Natural killer cell (primary cell): ENCODE measurements around the gene ARID5B. TPM values are rescaled to one million over a fixed set of nuclear protein-coding genes. Genes with fewer than 3 reads are reported as not detected.

Experiments
- ATAC-seq, 3 donors: fragments of 150-1000 bp in 2 of 3; fragments of 200-7000 bp in 1 of 3; cut with Tn5 transposase; 1 replicate in 1 of 3; 2 replicates in 2 of 3; pipeline ENCODE4 v1.10.0; 2021; ENCODE audit warnings: mild to moderate bottlenecking in 2 of 3, moderate library complexity in 2 of 3
- DNase-seq, 2 donors: peaks; one replicate each; pipeline versions ENCODE4 v3.0.0 to v3.0.0-alpha.2; 2013 to 2021; ENCODE audit warnings: mixed read lengths in 1 of 2
- H3K27ac ChIP-seq: one replicate; pipeline ENCODE4 v1.5.1; 2013; ENCODE audit warnings: mild to moderate bottlenecking, low read length
- H3K27me3 ChIP-seq: one replicate; pipeline ENCODE4 v1.6.1; 2013; ENCODE audit warnings: low read length; ENCODE audit not compliant: control insufficient read depth, insufficient read depth
- H3K36me3 ChIP-seq: one replicate; pipeline ENCODE4 v1.6.1; 2013; ENCODE audit warnings: low read length; ENCODE audit not compliant: control insufficient read depth, insufficient read depth
- H3K4me1 ChIP-seq: one replicate; pipeline ENCODE4 v1.6.1; 2013; ENCODE audit warnings: low read length; ENCODE audit not compliant: control insufficient read depth, insufficient read depth
- H3K4me3 ChIP-seq: one replicate; pipeline ENCODE4 v1.5.1; 2013; ENCODE audit warnings: low read length
- H3K9me3 ChIP-seq: one replicate; pipeline ENCODE4 v1.6.1; 2013; ENCODE audit warnings: low read length; ENCODE audit not compliant: control insufficient read depth, insufficient read depth
- H3K27ac Mint-ChIP-seq, 2 donors: one replicate each; pipeline ENCODE4 v1.8.0; 2022; ENCODE audit warnings: mild to moderate bottlenecking in 2 of 2, mixed read lengths in 2 of 2, moderate library complexity in 1 of 2
- H3K27me3 Mint-ChIP-seq, 2 donors: one replicate each; pipeline ENCODE4 v1.8.0; 2022; ENCODE audit warnings: low read depth in 2 of 2, mixed read lengths in 2 of 2
- H3K36me3 Mint-ChIP-seq: one replicate; pipeline ENCODE4 v1.8.0; 2022; ENCODE audit warnings: mixed read lengths
- H3K4me1 Mint-ChIP-seq, 2 donors: one replicate each; pipeline ENCODE4 v1.8.0; 2022; ENCODE audit warnings: mixed read lengths in 2 of 2
- H3K4me3 Mint-ChIP-seq: one replicate; pipeline ENCODE4 v1.8.0; 2022; ENCODE audit warnings: mild to moderate bottlenecking, moderate library complexity, mixed read lengths
- H3K9me3 Mint-ChIP-seq, 2 donors: one replicate each; pipeline ENCODE4 v1.8.0; 2022; ENCODE audit warnings: mixed read lengths in 2 of 2
- CTCF ChIP-seq: fragments of 200-600 bp; IDR thresholded peaks from one replicate; pipeline ENCODE4 v1.8.0; 2022; ENCODE audit warnings: antibody characterized with exemption
- WGBS: methylation state at CpG from one replicate; pipeline ENCODE4 v1.1.7; 2013; ENCODE audit warnings: missing lambda C conversion rate; ENCODE audit not compliant: insufficient coverage; 5-methylcytosine and 5-hydroxymethylcytosine counted together
- intact Hi-C: fragments of 100-400 bp; cut with micrococcal nuclease; formaldehyde crosslinking; loops from one replicate; pipeline ENCODE4 v1.14.2; 2022
- total RNA-seq, 4 donors: library from RNA; stranded (reverse); fragments of 120-200 nt in 1 of 4; gene quantifications; one replicate each; pipeline versions ENCODE4 v1.2.3 to v1.2.4, GENCODE V29; 2013 to 2022

Gene ARID5B
- total RNA-seq, 3 donors from 2014 or later (not counting 1 experiment from before 2014, with no cell fraction given) = 22.3 to 44.3 (median 31.3) TPM

- no peaks in the 10 kb centered on the region for H3K9me3 ChIP-seq
- H3K4me3 ChIP-seq = no peak overlapping the region
- H3K4me1 Mint-ChIP-seq = peaks cover 42 to 44% of the 10 kb centered on the region in 2 donors
- TF ChIP-seq CTCF = no peak
- H3K36me3 Mint-ChIP-seq = no peaks in the 10 kb centered on the region
- no peaks in the 10 kb centered on the region for H3K27me3 Mint-ChIP-seq
- ATAC-seq (no peak), DNase-seq (no peak)
- H3K36me3 ChIP-seq = no peaks in the 10 kb centered on the region
- 67% methylated on average over 1 of the region's 1 CpG for WGBS
- H3K27ac Mint-ChIP-seq = peak overlapping the region; percentile 11 to 22
- no peak overlapping the region for H3K27ac ChIP-seq
- H3K9me3 Mint-ChIP-seq = no peaks in the 10 kb centered on the region
- H3K27me3 ChIP-seq = no peaks in the 10 kb centered on the region
- peaks cover 4% of the 10 kb centered on the region for H3K4me1 ChIP-seq
- intact Hi-C loops = loop anchor here (2.0 kb wide), 1 partner anchor 143 kb away; no protein-coding TSS in a partner anchor
- no peak overlapping the region for H3K4me3 Mint-ChIP-seq
These were observed 138.5 kb downstream of the ARID5B start for GRCh38 chr10:62039954-62040353.

GRCh38 chr10:62040881-62041280 is 139.4 kb downstream of the ARID5B start:
- no peak for TF ChIP-seq CTCF

GRCh38 chr10:62043421-62044021 is 142.0 kb downstream of the ARID5B start:
- intact Hi-C loops = no loop called here
- DNase-seq = no peak
- H3K4me3 ChIP-seq = no peak overlapping the region
- Mint-ChIP-seq H3K9me3 (no peaks in the 10 kb centered on the region), H3K36me3 (no peaks in the 10 kb centered on the region), H3K4me3 (no peak overlapping the region), H3K27me3 (no peaks in the 10 kb centered on the region), H3K4me1 (peaks cover 73 to 74% of the 10 kb centered on the region in 2 donors), H3K27ac (peak overlapping the region in 1 of 2 donors; percentile 39)
- H3K27me3 ChIP-seq = no peaks in the 10 kb centered on the region
- ATAC-seq = no peak
- no peaks in the 10 kb centered on the region for H3K9me3 ChIP-seq
- 52% methylated on average over 4 of the region's 4 CpGs for WGBS
- H3K4me1 ChIP-seq = peaks cover 31% of the 10 kb centered on the region
- H3K36me3 ChIP-seq = no peaks in the 10 kb centered on the region
- no peak for TF ChIP-seq CTCF
- H3K27ac ChIP-seq = no peak overlapping the region

More at GRCh38 chr10:62040881-62041280, 139.4 kb downstream of the ARID5B start:
- Mint-ChIP-seq H3K9me3 (no peaks in the 10 kb centered on the region), H3K27ac (no peak overlapping the region), H3K27me3 (no peaks in the 10 kb centered on the region), H3K4me1 (peaks cover 49% of the 10 kb centered on the region in 2 donors), H3K36me3 (no peaks in the 10 kb centered on the region), H3K4me3 (no peak overlapping the region)
- intact Hi-C loops = no loop called here
- no peak overlapping the region for H3K4me3 ChIP-seq
- no peaks in the 10 kb centered on the region for H3K9me3 ChIP-seq
- 67% methylated on average over 4 of the region's 4 CpGs for whole genome bisulfite sequencing
- no peak for DNase-seq
- ATAC-seq = no peak
- H3K36me3 ChIP-seq = no peaks in the 10 kb centered on the region
- H3K27ac ChIP-seq = peak overlapping the region; percentile 3
- H3K4me1 ChIP-seq = peaks cover 11% of the 10 kb centered on the region
- H3K27me3 ChIP-seq = no peaks in the 10 kb centered on the region

GRCh38 chr10:62044566-62044965 is 143.1 kb downstream of the ARID5B start:
- Mint-ChIP-seq H3K27me3 (no peaks in the 10 kb centered on the region), H3K36me3 (no peaks in the 10 kb centered on the region), H3K9me3 (no peaks in the 10 kb centered on the region), H3K4me3 (no peak overlapping the region), H3K27ac (peak overlapping the region in 1 of 2 donors; percentile 89), H3K4me1 (peaks cover 73 to 74% of the 10 kb centered on the region in 2 donors)
- no peak overlapping the region for H3K4me3 ChIP-seq
- DNase-seq (no peak), ATAC-seq (no peak)
- no peaks in the 10 kb centered on the region for H3K27me3 ChIP-seq
- 96% methylated on average over 4 of the region's 5 CpGs for WGBS
- peak overlapping the region; percentile 3 for H3K27ac ChIP-seq
- H3K4me1 ChIP-seq = peaks cover 40% of the 10 kb centered on the region
- H3K9me3 ChIP-seq = no peaks in the 10 kb centered on the region
- intact Hi-C loops = no loop called here
- no peaks in the 10 kb centered on the region for H3K36me3 ChIP-seq
- no peak for TF ChIP-seq CTCF
